Measurements from ENCODE around the gene PHLDB3. TPM values are rescaled to one million over a fixed set of nuclear protein-coding genes. Genes with fewer than 3 reads are reported as not detected.

Gene PHLDB3
- total and polyA plus RNA-seq, 2 donors (not counting 3 experiments of a cell fraction or from before 2014, with no cell fraction given): 5.5 to 12.0 TPM

GRCh38 chr19:43502419-43502976, 2.0 kb downstream of the PHLDB3 start:
- no peak for DNase-seq (ENCODE audit: low read depth, low spot score)
- intact Hi-C loops (cut with micrococcal nuclease) (no loop called here), dilution Hi-C loops (cut with MboI; ENCODE audit: extremely low pct_ligation_motif_present, low sequenced_read_pairs) (no loop called here)
- Histone ChIP-seq H3K9me1 (replicated peaks; ENCODE audit: control insufficient read depth, extremely low read depth, insufficient read depth, low read length) (no peaks in the 10 kb centered on the region), H3K27ac (ENCODE audit: insufficient read depth, low read depth, low read length) (no peak overlapping the region), H3K79me2 (ENCODE audit: control insufficient read depth, insufficient read depth, low read length) (no peaks in the 10 kb centered on the region), H3K4me1 (ENCODE audit: control insufficient read depth, extremely low read depth, insufficient read depth, low read length) (peaks cover 11% of the 10 kb centered on the region), H3K9me3 (replicated peaks; ENCODE audit: control insufficient read depth, insufficient read depth, low read length) (no peaks in the 10 kb centered on the region), H3K9ac (replicated peaks; ENCODE audit: extremely low read depth, insufficient read depth, low read length) (no peak overlapping the region), H3K27me3 (ENCODE audit: control insufficient read depth in 2 of 2, insufficient read depth in 2 of 2, low read length in 2 of 2) (no peaks in the 10 kb centered on the region), H3K4me2 (ENCODE audit: insufficient read depth, low read length) (no peak overlapping the region), H4K20me1 (replicated peaks; ENCODE audit: control insufficient read depth, extremely low read depth, insufficient read depth, low read length) (no peaks in the 10 kb centered on the region), H2AFZ (ENCODE audit: low read depth, low read length) (no peak overlapping the region), H3K36me3 (ENCODE audit: control insufficient read depth in 2 of 2, extremely low read depth in 1 of 2, insufficient read depth in 2 of 2, low read length in 2 of 2) (no peaks in the 10 kb centered on the region), H3K4me3 (replicated peaks in 1 of 3; ENCODE audit: insufficient read depth in 1 of 3, low read depth in 1 of 3, low read length in 3 of 3) (no peak overlapping the region)
- POLR2A ChIA-PET: no interaction called here
- TF ChIP-seq MAX (IDR thresholded peaks at IDR 0.05; ENCODE audit: insufficient read depth, insufficient read length) (no peak), FOS (IDR thresholded peaks at IDR 0.05; ENCODE audit: borderline replicate concordance, insufficient read depth, low read length) (no peak), POLR2A (IDR thresholded peaks at IDR 0.05; ENCODE audit: low read depth, low read length) (no peak), MYC (IDR thresholded peaks at IDR 0.05; ENCODE audit: low read depth, low read length) (no peak), POLR2AphosphoS5 (IDR thresholded peaks at IDR 0.05; ENCODE audit: insufficient read depth, low read depth, low read length) (no peak), JUN (IDR thresholded peaks at IDR 0.05; ENCODE audit: borderline replicate concordance, insufficient read depth, insufficient read length, low read depth) (no peak), EZH2 (IDR thresholded peaks at IDR 0.05; ENCODE audit: borderline replicate concordance, low read depth, low read length, severe bottlenecking) (no peak), GATA2 (IDR thresholded peaks at IDR 0.05; ENCODE audit: insufficient read depth, insufficient read length, low read depth, low read length) (no peak)
- TF ChIP-seq, protein P1, sequence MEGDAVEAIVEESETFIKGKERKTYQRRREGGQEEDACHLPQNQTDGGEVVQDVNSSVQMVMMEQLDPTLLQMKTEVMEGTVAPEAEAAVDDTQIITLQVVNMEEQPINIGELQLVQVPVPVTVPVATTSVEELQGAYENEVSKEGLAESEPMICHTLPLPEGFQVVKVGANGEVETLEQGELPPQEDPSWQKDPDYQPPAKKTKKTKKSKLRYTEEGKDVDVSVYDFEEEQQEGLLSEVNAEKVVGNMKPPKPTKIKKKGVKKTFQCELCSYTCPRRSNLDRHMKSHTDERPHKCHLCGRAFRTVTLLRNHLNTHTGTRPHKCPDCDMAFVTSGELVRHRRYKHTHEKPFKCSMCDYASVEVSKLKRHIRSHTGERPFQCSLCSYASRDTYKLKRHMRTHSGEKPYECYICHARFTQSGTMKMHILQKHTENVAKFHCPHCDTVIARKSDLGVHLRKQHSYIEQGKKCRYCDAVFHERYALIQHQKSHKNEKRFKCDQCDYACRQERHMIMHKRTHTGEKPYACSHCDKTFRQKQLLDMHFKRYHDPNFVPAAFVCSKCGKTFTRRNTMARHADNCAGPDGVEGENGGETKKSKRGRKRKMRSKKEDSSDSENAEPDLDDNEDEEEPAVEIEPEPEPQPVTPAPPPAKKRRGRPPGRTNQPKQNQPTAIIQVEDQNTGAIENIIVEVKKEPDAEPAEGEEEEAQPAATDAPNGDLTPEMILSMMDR (IDR thresholded peaks at IDR 0.05; ENCODE audit: extremely low read depth in 1 of 2, insufficient read depth in 1 of 2, low read depth in 1 of 2, low read length in 2 of 2): no peak
- no TSS peak for BruUV-seq (replicated peaks)
- CTCF ChIA-PET: interaction anchor here (0.8 to 1.5 kb wide), 3 partner anchors 17 to 55 kb away, joined by 3 to 10 read pairs (median 8); no protein-coding TSS in a partner anchor
- FAIRE-seq: no peak
